ENCODE measurements around the gene KLK6.

DNA sequence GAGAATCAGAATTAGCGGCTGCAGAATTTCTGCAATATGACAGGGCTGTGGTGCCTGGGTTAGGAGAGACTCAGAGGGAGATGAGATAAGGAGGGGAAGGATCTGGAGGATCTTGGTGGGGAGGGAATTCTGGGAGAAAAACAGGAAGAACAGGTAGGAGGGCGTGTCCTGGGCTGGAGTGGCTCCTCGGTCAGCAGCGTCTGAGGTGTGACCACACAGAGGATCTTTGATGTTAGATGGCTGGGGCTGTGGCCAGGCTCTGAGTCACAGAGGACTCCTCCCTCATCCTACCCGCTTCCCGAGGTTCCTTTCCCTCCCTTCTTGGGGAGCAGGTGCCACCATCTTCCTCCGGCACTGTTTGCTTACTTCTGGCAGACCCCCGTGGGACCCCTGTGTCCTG is 6.4 kb upstream of the KLK6 start:
- no peak for TF ChIP-seq CTCF (IDR thresholded peaks at IDR 0.05)
- no peak for TF ChIP-seq POLR2A (IDR thresholded peaks at IDR 0.05)
